GM12878 (cell line): ENCODE measurements around the gene ZNF445. TPM values are rescaled to one million over a fixed set of nuclear protein-coding genes. Genes with fewer than 3 reads are reported as not detected.

Source experiments
- ATAC-seq: fragments of 200-7000 bp; cut with Tn5 transposase; 3 replicates; pipeline ENCODE4 v1.9.1; 2020; ENCODE audit warnings: mild to moderate bottlenecking, moderate library complexity
- BruUV-seq: library from RNA; stranded (reverse); fragments of 400-500 nt; replicated peaks from 2 replicates; lab custom pipeline; 2021; lab: Mats Ljungman, UMichigan
- CTCF ChIA-PET: fragments of 300-600 bp; sonication (Branson Sonifier 250); formaldehyde crosslinking; extraction: SDS; loops from one replicate; lab custom pipeline; 2021; ENCODE audit warnings: inconsistent platforms; lab: Yijun Ruan, JAX
- POLR2A ChIA-PET: fragments of 350-600 bp; formaldehyde crosslinking; extraction: SDS; loops from one replicate; lab custom pipeline; 2021; ENCODE audit warnings: inconsistent platforms; lab: Charles Lee
- RAD21 ChIA-PET: fragments of 300-600 bp; sonication (Branson Sonifier 250); formaldehyde crosslinking; loops from one replicate; lab custom pipeline; 2023; ENCODE audit warnings: antibody characterized with exemption; ENCODE audit not compliant: unreplicated experiment; lab: Charles Lee
- SMC1A ChIA-PET: fragments of 300-600 bp; sonication (Branson Sonifier 250); formaldehyde crosslinking; loops from one replicate; lab custom pipeline; 2023; ENCODE audit not compliant: unreplicated experiment, uncharacterized antibody; lab: Charles Lee
- DNase-seq: peaks from one replicate; pipeline ENCODE4 v3.0.0-alpha.2; 2011; ENCODE audit warnings: low read depth, low spot score
- FAIRE-seq: peaks from 3 replicates; lab custom pipeline; 2011; peaks lifted over from hg19 to GRCh38; lab: Jason Lieb, UNC
- H2AFZ ChIP-seq: 2 replicates; pipeline ENCODE4 v1.6.0; 2011; ENCODE audit warnings: low read depth, low read length, control low read depth; ENCODE audit not compliant: control insufficient read depth
- H3K27ac ChIP-seq: 2 replicates; pipeline ENCODE4 v1.5.1; 2011; ENCODE audit warnings: control low read depth; ENCODE audit not compliant: control insufficient read depth, insufficient read depth
- H3K27me3 ChIP-seq, 2 experiments: replicated peaks in 1 of 2; 2 replicates each; pipeline versions ENCODE4 v1.6.0 to v1.6.1; 2011; ENCODE audit warnings: low read length in 1 of 2; ENCODE audit not compliant: control insufficient read depth in 2 of 2, insufficient read depth in 2 of 2
- H3K36me3 ChIP-seq, 2 experiments: 2 replicates each; pipeline ENCODE4 v1.5.1; 2011; ENCODE audit warnings: low read length in 1 of 2; ENCODE audit not compliant: control insufficient read depth in 2 of 2, insufficient read depth in 2 of 2
- H3K4me1 ChIP-seq: 2 replicates; pipeline ENCODE4 v1.6.1; 2011; ENCODE audit warnings: mild to moderate bottlenecking, low read length, moderate library complexity, mixed read lengths; ENCODE audit not compliant: control insufficient read depth, insufficient read depth
- H3K4me2 ChIP-seq: 2 replicates; pipeline ENCODE4 v1.6.0; 2011; ENCODE audit warnings: control low read depth; ENCODE audit not compliant: control insufficient read depth, insufficient read depth
- H3K4me3 ChIP-seq: fragments of 200-600 bp; sonication (generic); 2 replicates; pipeline ENCODE4 v1.5.1; 2016
- H3K79me2 ChIP-seq: 2 replicates; pipeline ENCODE4 v1.6.0; 2011; ENCODE audit warnings: low read length; ENCODE audit not compliant: control insufficient read depth, insufficient read depth
- H3K9ac ChIP-seq: 2 replicates; pipeline ENCODE4 v1.8.0; 2011; ENCODE audit warnings: low read length, control low read depth, mixed read lengths; ENCODE audit not compliant: control insufficient read depth, insufficient read depth
- H3K9me3 ChIP-seq: replicated peaks from 3 replicates; pipeline ENCODE4 v1.5.1; 2011; ENCODE audit warnings: mild to moderate bottlenecking, low read length; ENCODE audit not compliant: control insufficient read depth, insufficient read depth
- H4K20me1 ChIP-seq: 2 replicates; pipeline ENCODE4 v1.6.0; 2011; ENCODE audit not compliant: control insufficient read depth, insufficient read depth
- DPF2 ChIP-seq: fragments of 450-650 bp; IDR thresholded peaks from 2 replicates; pipeline ENCODE4 v1.6.1; 2017; ENCODE audit warnings: mild to moderate bottlenecking
- IKZF2 ChIP-seq, 2 experiments: fragments of 450-650 bp; IDR thresholded peaks; 2 replicates each; pipeline ENCODE4 v1.6.1; 2017; ENCODE audit warnings: mild to moderate bottlenecking in 2 of 2, moderate library complexity in 2 of 2
- MEF2B ChIP-seq: fragments of 450-650 bp; IDR thresholded peaks from 2 replicates; pipeline ENCODE4 v1.6.1; 2018; ENCODE audit warnings: mild to moderate bottlenecking, moderate library complexity; ENCODE audit not compliant: partially characterized antibody, poor library complexity, severe bottlenecking
- MXI1 ChIP-seq: fragments of 150-350 bp; IDR thresholded peaks from 2 replicates; pipeline ENCODE4 v1.6.1; 2011; ENCODE audit warnings: low read depth, mild to moderate bottlenecking, inconsistent platforms, low read length, improper control_type of control experiment
- PAX8 ChIP-seq: fragments of 450-650 bp; IDR thresholded peaks from 2 replicates; pipeline ENCODE4 v1.6.1; 2017; ENCODE audit warnings: mild to moderate bottlenecking, moderate library complexity
- POU2F2 ChIP-seq: IDR thresholded peaks from 3 replicates; pipeline ENCODE4 v1.6.1; 2011; ENCODE audit warnings: low read depth, mild to moderate bottlenecking, low read length, borderline replicate concordance
- SIX5 ChIP-seq: IDR thresholded peaks from 2 replicates; pipeline ENCODE4 v1.6.1; 2011; ENCODE audit warnings: mild to moderate bottlenecking, low read depth, low read length, moderate library complexity; ENCODE audit not compliant: severe bottlenecking
- WGBS: methylation state at CpG from one replicate; pipeline ENCODE4 v1.1.6; 2016; ENCODE audit warnings: low lambda C conversion rate; ENCODE audit not compliant: insufficient replicate concordance, insufficient coverage; ENCODE audit errors: missing lambda C conversion rate; 5-methylcytosine and 5-hydroxymethylcytosine counted together
- in situ Hi-C: fragments of 300-500 bp; cut with MboI; formaldehyde crosslinking; loops from 9 replicates; pipeline ENCODE4 v1.14.3; 2018; ENCODE audit warnings: mixed read lengths
- intact Hi-C: fragments of 100-400 bp; cut with micrococcal nuclease; formaldehyde crosslinking; loops from one replicate; pipeline ENCODE4 v1.14.2; 2022; ENCODE audit not compliant: unreplicated experiment
- polyA plus RNA-seq, 11 experiments: library from polyadenylated mRNA; depleted of rRNA in 4 of 11; unstranded in 6 of 11; stranded (reverse) in 5 of 11; fragments of >200 nt; fragmentation: Nextera tagmentation in 4 of 11; fragmentation: Illumina TruSeq in 1 of 11; extraction: Ambion mirVana in 4 of 11; extraction: Trizol in 1 of 11; gene quantifications; 1 replicate in 1 of 11; 2 replicates in 10 of 11; pipeline versions ENCODE4 v1.2.1 to v1.2.3, GENCODE V29; 2011 to 2016; ENCODE audit warnings: inconsistent platforms in 2 of 11, missing spikeins in 2 of 11, low read depth in 1 of 11
- total RNA-seq, 4 experiments: library from RNA; depleted of rRNA in 3 of 4; stranded (reverse); fragments of >200 nt in 3 of 4; fragmentation: Illumina TruSeq in 1 of 4; extraction: Trizol in 1 of 4; gene quantifications; 2 replicates each; pipeline versions ENCODE4 v1.2.1 to v1.2.3, GENCODE V29; 2013 to 2021
- TF ChIP-seq, protein P1 (sequence below): fragments of 150-350 bp; IDR thresholded peaks from 2 replicates; pipeline ENCODE4 v1.6.1; 2014; ENCODE audit warnings: mild to moderate bottlenecking, low read depth, low read length
- TF ChIP-seq, protein P2 (sequence below): IDR thresholded peaks from 2 replicates; pipeline ENCODE4 v1.6.1; 2012; ENCODE audit warnings: low read length, inconsistent platforms
- TF ChIP-seq, protein P3 (sequence below): fragments of 450-650 bp; formaldehyde crosslinking; IDR thresholded peaks from 2 replicates; pipeline ENCODE4 v1.5.0; 2022; ENCODE audit warnings: mild to moderate bottlenecking, missing genetic modification characterization

The ZNF445 gene
- total and polyA plus RNA-seq, 10 of the 15 experiments (the other 5 are each of a cell fraction or from before 2014, with no cell fraction given), result 0.80 to 14.4 (median 5.6) TPM

DNA sequence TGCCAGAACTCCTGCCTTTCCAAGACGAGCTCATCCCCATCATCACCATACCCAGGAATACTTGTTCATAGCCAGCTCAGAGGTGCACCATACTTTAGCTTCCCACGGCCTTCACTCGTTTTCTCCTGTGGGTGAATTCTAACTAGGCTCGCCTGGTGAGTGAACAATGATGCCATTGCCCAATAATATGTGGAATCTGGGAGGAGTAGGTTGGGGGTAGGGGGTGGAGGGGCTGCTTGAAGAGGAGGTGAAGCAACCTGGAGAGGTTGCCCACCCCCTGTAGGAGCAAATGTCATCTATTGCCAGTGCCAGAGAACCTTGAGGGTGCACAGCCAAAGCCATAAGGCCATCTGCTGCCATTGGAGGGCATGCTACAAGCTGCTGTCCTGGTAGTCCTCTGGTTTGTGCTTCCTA is 592 bp upstream of the ZNF445 start (continued):
- TF ChIP-seq SIX5, result no peak
- TF ChIP-seq IKZF2 (IDR thresholded peaks at IDR 0.05), result no peak
- TF ChIP-seq MXI1, result no peak
- TF ChIP-seq POU2F2, result no peak
- TF ChIP-seq, all 136 proteins: peak for 0

DNA sequence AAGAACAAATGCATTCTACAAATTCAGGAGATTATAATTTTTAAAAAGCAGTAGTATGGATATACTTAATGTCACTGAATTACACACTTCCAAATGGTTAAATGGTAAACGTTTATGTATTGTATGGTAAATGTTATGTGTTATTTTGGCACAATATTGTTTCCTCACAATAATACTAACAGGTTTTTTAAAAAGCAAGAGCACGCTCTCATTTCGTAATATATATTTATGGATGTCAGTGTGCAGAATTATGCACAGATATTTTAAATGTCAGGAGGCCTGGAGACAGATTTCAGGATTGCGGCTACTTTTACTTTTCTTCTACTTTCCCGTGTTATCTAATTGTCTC is 533 bp downstream of the ZNF445 start:
- peaks cover 29% of the 10 kb centered on the region for H3K79me2 ChIP-seq

More for the DNA sequence above, 533 bp downstream of the ZNF445 start:
- RAD21 ChIA-PET, result interaction anchor here (1.1 kb wide), 1 partner anchor 37 kb away, joined by 4 read pairs; no protein-coding TSS in a partner anchor
- POLR2A ChIA-PET, result interaction anchor here (1.1 to 1.4 kb wide), 2 partner anchors 136 to 138 kb away, joined by 3 to 4 read pairs; no protein-coding TSS in a partner anchor
- TF ChIP-seq, protein P1, sequence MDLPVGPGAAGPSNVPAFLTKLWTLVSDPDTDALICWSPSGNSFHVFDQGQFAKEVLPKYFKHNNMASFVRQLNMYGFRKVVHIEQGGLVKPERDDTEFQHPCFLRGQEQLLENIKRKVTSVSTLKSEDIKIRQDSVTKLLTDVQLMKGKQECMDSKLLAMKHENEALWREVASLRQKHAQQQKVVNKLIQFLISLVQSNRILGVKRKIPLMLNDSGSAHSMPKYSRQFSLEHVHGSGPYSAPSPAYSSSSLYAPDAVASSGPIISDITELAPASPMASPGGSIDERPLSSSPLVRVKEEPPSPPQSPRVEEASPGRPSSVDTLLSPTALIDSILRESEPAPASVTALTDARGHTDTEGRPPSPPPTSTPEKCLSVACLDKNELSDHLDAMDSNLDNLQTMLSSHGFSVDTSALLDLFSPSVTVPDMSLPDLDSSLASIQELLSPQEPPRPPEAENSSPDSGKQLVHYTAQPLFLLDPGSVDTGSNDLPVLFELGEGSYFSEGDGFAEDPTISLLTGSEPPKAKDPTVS, result no peak
- TF ChIP-seq, protein P2, sequence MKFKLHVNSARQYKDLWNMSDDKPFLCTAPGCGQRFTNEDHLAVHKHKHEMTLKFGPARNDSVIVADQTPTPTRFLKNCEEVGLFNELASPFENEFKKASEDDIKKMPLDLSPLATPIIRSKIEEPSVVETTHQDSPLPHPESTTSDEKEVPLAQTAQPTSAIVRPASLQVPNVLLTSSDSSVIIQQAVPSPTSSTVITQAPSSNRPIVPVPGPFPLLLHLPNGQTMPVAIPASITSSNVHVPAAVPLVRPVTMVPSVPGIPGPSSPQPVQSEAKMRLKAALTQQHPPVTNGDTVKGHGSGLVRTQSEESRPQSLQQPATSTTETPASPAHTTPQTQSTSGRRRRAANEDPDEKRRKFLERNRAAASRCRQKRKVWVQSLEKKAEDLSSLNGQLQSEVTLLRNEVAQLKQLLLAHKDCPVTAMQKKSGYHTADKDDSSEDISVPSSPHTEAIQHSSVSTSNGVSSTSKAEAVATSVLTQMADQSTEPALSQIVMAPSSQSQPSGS, result no peak
- TF ChIP-seq PAX8, result no peak
- TF ChIP-seq, protein P3, sequence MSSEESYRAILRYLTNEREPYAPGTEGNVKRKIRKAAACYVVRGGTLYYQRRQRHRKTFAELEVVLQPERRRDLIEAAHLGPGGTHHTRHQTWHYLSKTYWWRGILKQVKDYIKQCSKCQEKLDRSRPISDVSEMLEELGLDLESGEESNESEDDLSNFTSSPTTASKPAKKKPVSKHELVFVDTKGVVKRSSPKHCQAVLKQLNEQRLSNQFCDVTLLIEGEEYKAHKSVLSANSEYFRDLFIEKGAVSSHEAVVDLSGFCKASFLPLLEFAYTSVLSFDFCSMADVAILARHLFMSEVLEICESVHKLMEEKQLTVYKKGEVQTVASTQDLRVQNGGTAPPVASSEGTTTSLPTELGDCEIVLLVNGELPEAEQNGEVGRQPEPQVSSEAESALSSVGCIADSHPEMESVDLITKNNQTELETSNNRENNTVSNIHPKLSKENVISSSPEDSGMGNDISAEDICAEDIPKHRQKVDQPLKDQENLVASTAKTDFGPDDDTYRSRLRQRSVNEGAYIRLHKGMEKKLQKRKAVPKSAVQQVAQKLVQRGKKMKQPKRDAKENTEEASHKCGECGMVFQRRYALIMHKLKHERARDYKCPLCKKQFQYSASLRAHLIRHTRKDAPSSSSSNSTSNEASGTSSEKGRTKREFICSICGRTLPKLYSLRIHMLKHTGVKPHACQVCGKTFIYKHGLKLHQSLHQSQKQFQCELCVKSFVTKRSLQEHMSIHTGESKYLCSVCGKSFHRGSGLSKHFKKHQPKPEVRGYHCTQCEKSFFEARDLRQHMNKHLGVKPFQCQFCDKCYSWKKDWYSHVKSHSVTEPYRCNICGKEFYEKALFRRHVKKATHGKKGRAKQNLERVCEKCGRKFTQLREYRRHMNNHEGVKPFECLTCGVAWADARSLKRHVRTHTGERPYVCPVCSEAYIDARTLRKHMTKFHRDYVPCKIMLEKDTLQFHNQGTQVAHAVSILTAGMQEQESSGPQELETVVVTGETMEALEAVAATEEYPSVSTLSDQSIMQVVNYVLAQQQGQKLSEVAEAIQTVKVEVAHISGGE (CRISPR knock-in tag), result no peak
- no peak for TF ChIP-seq MEF2B
- no peak for TF ChIP-seq DPF2
- H4K20me1 ChIP-seq, result no peaks in the 10 kb centered on the region
- peaks cover 4% of the 10 kb centered on the region; the same call in 1 of the 2 replicates for H3K4me1 ChIP-seq
- 2% methylated on average over 5 of the region's 5 CpGs for WGBS
- in situ Hi-C loops (no loop called here), intact Hi-C loops (loop anchor here (1.0 to 2.0 kb wide), 2 partner anchors 33 to 38 kb away; no protein-coding TSS in a partner anchor)
- H3K4me2 ChIP-seq, result peak overlapping the region; percentile 88
- peak overlapping the region; percentile 82 for H3K4me3 ChIP-seq
- peak overlapping the region; percentile 99 for H2AFZ ChIP-seq
- H3K27ac ChIP-seq, result no peak overlapping the region; the same call in 1 of the 2 replicates
- FAIRE-seq, result no peak
- ATAC-seq, result no peak
- SMC1A ChIA-PET, result interaction anchor here (0.8 kb wide), 1 partner anchor 136 kb away, joined by 3 read pairs; no protein-coding TSS in a partner anchor
- no peaks in the 10 kb centered on the region for H3K36me3 ChIP-seq
- H3K9ac ChIP-seq, result peak overlapping the region; percentile 61
- no peaks in the 10 kb centered on the region for H3K27me3 ChIP-seq
- CTCF ChIA-PET, result no interaction called here
- BruUV-seq, result no TSS peak
- no peak for DNase-seq
- H3K9me3 ChIP-seq, result no peaks in the 10 kb centered on the region
